GM18907 (cell line): ENCODE data around the gene EIF6.
"Not testable (repeated sequence)": the region's sequence is repeated elsewhere in the genome, so short reads cannot be mapped to it uniquely, and the experiment has no call there.

ENCODE experiments used
- ATAC-seq: cut with Tn5 transposase; IDR thresholded peaks from one replicate; pipeline ENCODE4 v1.9.1; 2021; ENCODE audit warnings: mild to moderate bottlenecking, moderate library complexity; ENCODE audit not compliant: unreplicated experiment

Gene EIF6

GRCh38 chr20:35284267-35284991 lies at the start of gene EIF6:
Gene EIF6, minus strand, starts transcription at chr20:35284772. Its CDS starts 285 bp downstream, at chr20:35284487.
- peak; percentile 58 for ATAC-seq

GRCh38 chr20:35333606-35334005 lies 49.0 kb upstream of the EIF6 start:
- ATAC-seq, result no peak

- ATAC-seq, result no peak
Observed at GRCh38 chr20:35332540-35333200, 48.1 kb upstream of the EIF6 start.

GRCh38 chr20:35329435-35330139 lies 45.0 kb upstream of the EIF6 start:
- no peak for ATAC-seq

GRCh38 chr20:35328689-35329088 lies 44.1 kb upstream of the EIF6 start:
- ATAC-seq, result no peak

GRCh38 chr20:35328095-35328685 lies 43.6 kb upstream of the EIF6 start:
- no peak for ATAC-seq

GRCh38 chr20:35327074-35327976 lies 42.8 kb upstream of the EIF6 start:
- no peak for ATAC-seq

- no peak for ATAC-seq
Observed at GRCh38 chr20:35326740-35327073, 42.1 kb upstream of the EIF6 start.

- no peak for ATAC-seq
Observed at GRCh38 chr20:35326021-35326739, 41.6 kb upstream of the EIF6 start.

- no peak for ATAC-seq
Observed at GRCh38 chr20:35325401-35325800, 40.8 kb upstream of the EIF6 start.

- no peak for ATAC-seq
Observed at GRCh38 chr20:35320396-35321126, 36.0 kb upstream of the EIF6 start.

- ATAC-seq, result no peak
Observed at GRCh38 chr20:35319871-35320197, 35.3 kb upstream of the EIF6 start.

- ATAC-seq, result no peak
Observed at GRCh38 chr20:35319192-35319870, 34.8 kb upstream of the EIF6 start.

GRCh38 chr20:35318502-35319157 lies 34.1 kb upstream of the EIF6 start:
- ATAC-seq, result no peak

- no peak for ATAC-seq
Observed at GRCh38 chr20:35317416-35318210, 33.0 kb upstream of the EIF6 start.

GRCh38 chr20:35316086-35316485 lies 31.5 kb upstream of the EIF6 start:
- ATAC-seq, result no peak

GRCh38 chr20:35315632-35316020 lies 31.1 kb upstream of the EIF6 start:
- ATAC-seq, result not testable (repeated sequence)
